RWPE1 (cell line): ENCODE data around the gene CEACAM19.
A peak's percentile ranks its signal among the peaks of the same experiment; 100 is the strongest.
"Not testable (repeated sequence)": the region's sequence is repeated elsewhere in the genome, so short reads cannot be mapped to it uniquely, and the experiment has no call there.

Source experiments
- CTCF ChIA-PET: fragments of 350-600 bp; sonication (Branson Sonifier 250); formaldehyde crosslinking; extraction: SDS; loops from one replicate; lab custom pipeline; 2021; lab: Yijun Ruan, JAX
- POLR2A ChIA-PET: fragments of 400-600 bp; formaldehyde crosslinking; extraction: SDS; loops from one replicate; lab custom pipeline; 2020; ENCODE audit warnings: antibody characterized with exemption; ENCODE audit not compliant: low non-redundant PET; lab: Yijun Ruan, JAX
- DNase-seq: peaks from one replicate; pipeline ENCODE4 v3.0.0; 2012; ENCODE audit warnings: low spot score
- H3K27ac ChIP-seq: fragments of 450-650 bp; 2 replicates; pipeline ENCODE4 v1.5.1; 2017
- CTCF ChIP-seq: fragments of 450-650 bp; conservative IDR thresholded peaks from 2 replicates; pipeline ENCODE4 v1.5.1; 2017; ENCODE audit warnings: low read depth, mild to moderate bottlenecking

The CEACAM19 gene

GRCh38 chr19:44627631-44628030 is 43.7 kb upstream of the CEACAM19 start:
- ChIA-PET CTCF (interaction anchor here (0.5 kb wide), 1 partner anchor 325 kb away, joined by 3 read pairs; no protein-coding TSS in a partner anchor), POLR2A (interaction anchor here (2.0 kb wide), 1 partner anchor 16 kb away, joined by 12 read pairs; the partner anchor contains the start of gene PVR)
- H3K27ac ChIP-seq: peak overlapping the region; percentile 75; the same call in 1 of the 2 replicates
- DNase-seq: no peak
- TF ChIP-seq CTCF: no peak

DNA sequence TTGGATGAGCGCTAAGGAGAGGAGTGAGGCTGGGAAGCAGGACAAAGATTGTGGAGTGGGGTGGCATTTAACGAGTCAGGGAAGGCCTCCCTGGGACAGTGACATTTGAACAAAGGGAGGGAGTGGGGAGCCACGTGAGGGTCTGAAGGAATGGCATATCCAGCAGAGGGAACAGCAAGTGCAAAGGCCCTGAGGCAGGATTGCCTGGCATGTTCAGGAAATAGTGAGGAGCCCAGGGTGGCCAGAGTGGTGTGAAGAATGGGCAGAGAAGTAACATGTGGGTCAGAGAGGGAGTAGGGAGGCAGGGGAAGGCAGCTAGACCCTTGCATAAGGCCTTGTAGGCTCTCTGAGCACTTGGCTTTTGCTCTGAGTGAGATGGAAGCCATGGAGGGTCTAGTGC is 42.5 kb upstream of the CEACAM19 start:
- ChIA-PET CTCF (interaction anchor here (1.9 kb wide), 1 partner anchor 28 kb away, joined by 7 read pairs; no protein-coding TSS in a partner anchor), POLR2A (no interaction called here)
- no peak for DNase-seq
- H3K27ac ChIP-seq: no peak overlapping the region
- TF ChIP-seq CTCF: no peak

DNA sequence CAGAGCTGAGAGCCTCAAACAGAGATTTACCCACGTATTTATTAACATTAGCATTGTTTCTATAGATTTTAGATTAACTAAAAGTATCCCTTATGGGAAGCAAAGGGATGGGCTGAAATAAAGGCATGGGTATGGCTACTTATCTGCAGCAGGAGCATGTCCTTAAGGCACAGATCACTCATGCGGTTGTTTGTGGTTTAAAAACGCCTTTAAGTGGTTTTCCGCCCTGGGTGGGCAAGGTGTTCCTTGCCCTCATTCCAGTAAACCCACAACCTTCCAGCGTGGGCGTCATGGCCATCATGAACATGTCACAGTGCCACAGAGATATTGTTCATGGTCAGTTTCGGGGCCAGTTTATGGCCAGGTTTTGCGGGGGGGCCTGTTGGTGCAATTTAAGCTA is 39.7 kb upstream of the CEACAM19 start:
- DNase-seq, POLR2A ChIA-PET, H3K27ac ChIP-seq: not testable (repeated sequence)
- CTCF ChIA-PET: interaction anchor here (0.6 kb wide), 1 partner anchor 105 kb away, joined by 3 read pairs; no protein-coding TSS in a partner anchor

DNA sequence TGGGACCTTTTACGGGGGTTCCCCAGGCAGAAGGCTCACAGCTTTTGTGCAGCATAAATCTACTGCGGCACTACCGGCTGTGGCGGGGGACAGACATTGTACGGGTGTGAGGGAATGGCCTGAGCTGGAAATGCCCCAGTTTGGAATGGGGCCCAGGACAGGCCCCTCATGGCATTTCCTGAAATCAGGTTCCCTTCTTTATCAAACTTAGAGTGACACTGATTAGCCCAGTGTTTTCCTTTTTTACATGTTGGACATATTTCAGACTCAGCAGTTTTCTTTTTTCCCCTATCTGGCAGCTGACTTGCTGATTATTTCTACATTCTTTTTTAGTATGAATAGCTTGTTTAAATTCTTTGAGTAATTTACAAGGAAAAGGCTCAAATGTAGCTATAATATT is 37.2 kb upstream of the CEACAM19 start:
- DNase-seq, H3K27ac ChIP-seq, POLR2A ChIA-PET: not testable (repeated sequence)
- CTCF ChIA-PET: interaction anchor here (0.7 kb wide), 1 partner anchor 63 kb away, joined by 3 read pairs; no protein-coding TSS in a partner anchor

DNA sequence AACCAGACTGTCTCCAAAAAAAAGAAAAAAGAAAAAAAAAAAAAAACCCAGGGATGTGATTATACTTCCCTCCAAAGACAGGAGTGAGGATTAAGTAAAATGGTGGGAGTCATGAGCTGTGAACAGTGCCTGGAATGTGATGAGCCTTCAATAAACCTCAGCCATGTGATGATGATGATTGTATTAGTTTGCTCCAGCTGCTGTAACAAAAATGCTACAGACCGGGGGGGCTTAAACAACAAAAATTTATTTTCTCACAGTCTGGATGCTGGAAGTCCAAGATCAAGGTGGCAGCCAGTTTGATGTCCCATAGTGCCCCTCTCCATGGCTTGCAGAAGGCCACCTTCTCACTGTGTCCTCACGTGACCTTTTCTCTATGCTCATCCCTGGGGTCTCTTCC is 36.5 kb upstream of the CEACAM19 start:
- no peak overlapping the region for H3K27ac ChIP-seq
- TF ChIP-seq CTCF: no peak
- CTCF ChIA-PET: interaction anchor here (0.6 kb wide), 1 partner anchor 459 kb away, joined by 5 read pairs; no protein-coding TSS in a partner anchor
- no peak for DNase-seq
- POLR2A ChIA-PET: no interaction called here

GRCh38 chr19:44635581-44636438 is 35.5 kb upstream of the CEACAM19 start:
- CTCF ChIA-PET: interaction anchor here (0.8 kb wide), 2 partner anchors 33 to 65 kb away, joined by 3 to 5 read pairs; no protein-coding TSS in a partner anchor
- H3K27ac ChIP-seq: peak overlapping the region; percentile 80
- no peak for TF ChIP-seq CTCF
- POLR2A ChIA-PET: interaction anchor here (0.6 kb wide), 1 partner anchor 107 kb away, joined by 3 read pairs; no protein-coding TSS in a partner anchor
- DNase-seq: no peak

DNA sequence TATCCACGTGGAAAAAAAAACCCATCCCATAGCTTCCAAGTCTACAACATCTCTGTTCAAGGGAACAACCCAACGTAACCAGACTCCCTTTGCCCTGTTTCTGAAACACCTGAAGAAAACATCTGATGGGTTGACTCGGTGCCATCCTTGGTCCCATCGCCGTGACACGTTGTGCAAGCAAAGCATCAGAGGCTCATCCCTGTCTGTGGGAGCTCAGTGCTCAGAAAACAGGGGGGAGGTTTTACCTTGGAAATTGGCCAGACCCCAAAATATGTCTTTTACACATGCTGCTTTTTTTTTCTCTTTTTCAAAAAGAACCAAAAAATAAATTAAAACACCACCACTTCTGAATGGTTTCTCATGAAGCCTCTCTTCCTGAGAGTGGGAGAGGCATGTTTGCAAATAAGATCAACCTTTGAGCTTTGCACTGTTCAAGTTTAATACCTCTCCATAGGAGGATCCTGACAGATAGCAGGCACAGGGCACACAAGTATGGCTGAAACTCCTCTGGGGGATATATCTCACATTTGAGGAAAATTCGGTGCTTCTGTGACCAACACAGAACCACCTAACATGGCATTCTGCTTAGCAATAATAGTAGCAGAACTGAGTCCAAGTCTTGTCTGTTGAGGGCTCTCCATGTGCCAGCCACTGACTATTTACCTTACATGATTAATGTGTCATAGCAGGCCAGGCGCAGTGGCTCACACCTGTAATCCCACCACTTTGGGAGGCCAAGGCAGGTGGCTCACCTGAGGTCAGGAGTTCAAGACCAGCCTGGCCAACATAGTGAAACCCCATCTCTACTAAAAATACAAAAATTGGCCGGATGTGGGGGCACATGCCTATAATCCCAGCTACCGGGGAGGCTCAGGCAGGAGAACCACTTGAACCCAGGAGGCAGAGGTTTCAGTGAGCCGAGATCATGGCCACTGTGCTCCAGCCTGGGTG is 34.6 kb upstream of the CEACAM19 start:
- no peak for DNase-seq
- POLR2A ChIA-PET: interaction anchor here (0.6 kb wide), 1 partner anchor 106 kb away, joined by 3 read pairs; no protein-coding TSS in a partner anchor
- peak overlapping the region; percentile 80 for H3K27ac ChIP-seq
- no peak for TF ChIP-seq CTCF
- CTCF ChIA-PET: interaction anchor here (0.8 to 2.4 kb wide), 2 partner anchors 10 to 66 kb away, joined by 5 read pairs; no protein-coding TSS in a partner anchor
